Myocyte (in vitro differentiated cells): ENCODE measurements around the gene ZGPAT. TPM values are rescaled to one million over a fixed set of nuclear protein-coding genes. Genes with fewer than 3 reads are reported as not detected.

Experiments
- DNase-seq: peaks from one replicate; pipeline ENCODE4 v3.0.0-alpha.2; 2012; ENCODE audit warnings: low read depth
- total RNA-seq: library from RNA; depleted of rRNA; stranded (reverse); fragments of >200 nt; gene quantifications from 2 replicates; pipeline ENCODE4 v1.2.3, GENCODE V29; 2014

The ZGPAT gene
- total RNA-seq, 1 donor from 2014 or later: 21.4 TPM

GRCh38 chr20:63691711-63692435 is 16.0 kb upstream of the ZGPAT start:
- peak; percentile 85 for DNase-seq

- peak; percentile 66 for DNase-seq
Measured at GRCh38 chr20:63692436-63693082, 15.3 kb upstream of the ZGPAT start.

- DNase-seq: no peak
Measured at GRCh38 chr20:63693083-63693732, 14.6 kb upstream of the ZGPAT start.

GRCh38 chr20:63693733-63694583 is 13.9 kb upstream of the ZGPAT start:
- DNase-seq: no peak

GRCh38 chr20:63694584-63695423 is 13.0 kb upstream of the ZGPAT start:
- DNase-seq: no peak

- no peak for DNase-seq
Measured at GRCh38 chr20:63695424-63696305, 12.2 kb upstream of the ZGPAT start.

GRCh38 chr20:63696306-63696627 is 11.6 kb upstream of the ZGPAT start:
- DNase-seq: no peak

- DNase-seq: no peak
Measured at GRCh38 chr20:63696628-63697356, 11.0 kb upstream of the ZGPAT start, which contains the start of gene TNFRSF6B. Gene TNFRSF6B (plus strand): TSS chr20:63696652. CDS start chr20:63696768, 116 bp downstream.

GRCh38 chr20:63697357-63697867 is 10.4 kb upstream of the ZGPAT start:
- DNase-seq: no peak

- DNase-seq: no peak
Measured at GRCh38 chr20:63697868-63698545, 9.8 kb upstream of the ZGPAT start.

- peak; percentile 91 for DNase-seq
Measured at GRCh38 chr20:63698739-63699465, 8.9 kb upstream of the ZGPAT start.

- no peak for DNase-seq
Measured at GRCh38 chr20:63699466-63700198, 8.2 kb upstream of the ZGPAT start.

GRCh38 chr20:63700199-63701050 is 7.4 kb upstream of the ZGPAT start:
- DNase-seq: no peak

- no peak for DNase-seq
Measured at GRCh38 chr20:63701051-63701328, 6.8 kb upstream of the ZGPAT start.

GRCh38 chr20:63701329-63702035 is 6.4 kb upstream of the ZGPAT start:
- DNase-seq: no peak
